Peyer's patch (tissue), 4 donors: ENCODE data around the gene CAPN7.

Source experiments
- CTCF ChIP-seq, 6 experiments: fragments of 450-650 bp in 4 of 6; fragments of 200-600 bp in 2 of 6; sonication (generic) in 1 of 6; IDR thresholded peaks; one replicate each; pipeline ENCODE4 v1.5.1; 2017 to 2019; ENCODE audit warnings: antibody characterized with exemption in 6 of 6, mild to moderate bottlenecking in 3 of 6, moderate library complexity in 1 of 6
- POLR2A ChIP-seq, 2 donors: fragments of 450-650 bp; IDR thresholded peaks; one replicate each; pipeline ENCODE4 v1.5.1; 2017; ENCODE audit warnings: antibody characterized with exemption in 2 of 2, mild to moderate bottlenecking in 2 of 2, moderate library complexity in 2 of 2

- TF ChIP-seq POLR2A (IDR thresholded peaks at IDR 0.05) (no peak), CTCF (IDR thresholded peaks at IDR 0.05) (no peak)
These were observed 55.2 kb downstream of the CAPN7 start for GRCh38 chr3:15261274-15261673.
